Activated CD8-positive, alpha-beta memory T cell treated with anti-CD3 and anti-CD28 coated beads, Interleukin-2, amount 50 U/mL, for 4 hours (primary cell): Measurements from ENCODE around the gene FAM168B.
"Not testable (repeated sequence)": the region's sequence is repeated elsewhere in the genome, so short reads cannot be mapped to it uniquely, and the experiment has no call there.

ENCODE experiments used
- DNase-seq: peaks from one replicate; pipeline ENCODE4 v3.0.0-alpha.2; 2020

Gene FAM168B, protein sequence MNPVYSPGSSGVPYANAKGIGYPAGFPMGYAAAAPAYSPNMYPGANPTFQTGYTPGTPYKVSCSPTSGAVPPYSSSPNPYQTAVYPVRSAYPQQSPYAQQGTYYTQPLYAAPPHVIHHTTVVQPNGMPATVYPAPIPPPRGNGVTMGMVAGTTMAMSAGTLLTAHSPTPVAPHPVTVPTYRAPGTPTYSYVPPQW

DNA sequence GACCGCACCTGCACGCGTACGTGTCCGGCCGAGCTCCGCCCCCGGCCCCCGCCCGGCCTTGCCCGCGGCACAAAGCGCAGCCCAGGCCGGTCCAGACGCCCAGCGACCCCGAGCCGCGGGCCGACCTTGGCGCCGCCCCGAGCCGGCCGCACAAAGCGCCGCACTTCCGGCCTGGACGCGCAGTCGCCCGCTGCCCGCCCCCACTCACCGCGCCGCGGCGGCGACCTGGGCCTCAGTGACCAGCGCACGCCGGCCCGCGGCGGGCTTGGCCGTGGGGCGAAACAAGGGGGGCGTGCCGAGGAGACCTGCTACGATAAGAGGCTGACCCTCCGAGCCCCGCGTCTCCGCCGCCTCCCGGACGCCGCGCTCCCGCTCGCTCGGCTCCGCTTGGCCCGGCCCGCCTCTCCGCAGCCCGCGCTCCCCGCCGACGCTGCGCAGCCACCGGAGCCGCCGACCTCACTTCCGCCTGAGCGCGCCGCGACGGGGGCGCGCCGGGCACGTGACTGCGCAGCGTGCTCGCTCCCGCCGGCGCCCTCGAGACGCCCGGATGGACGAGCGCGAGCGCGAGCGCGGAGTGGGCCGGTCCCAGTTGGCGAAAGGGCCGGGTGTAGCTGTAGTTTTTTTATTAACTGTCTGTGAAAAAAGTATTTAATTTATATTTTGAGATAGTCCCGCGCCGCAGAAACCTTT is at the start of gene FAM168B:
Gene FAM168B (minus strand): TSS at position 455 of the 690 bp plus-strand sequence. CDS start 10,814 bp downstream, outside the sequence.
- peak; percentile 88 for DNase-seq

GRCh38 chr2:131142849-131143248 is 49.6 kb upstream of the FAM168B start:
- DNase-seq: no peak

DNA sequence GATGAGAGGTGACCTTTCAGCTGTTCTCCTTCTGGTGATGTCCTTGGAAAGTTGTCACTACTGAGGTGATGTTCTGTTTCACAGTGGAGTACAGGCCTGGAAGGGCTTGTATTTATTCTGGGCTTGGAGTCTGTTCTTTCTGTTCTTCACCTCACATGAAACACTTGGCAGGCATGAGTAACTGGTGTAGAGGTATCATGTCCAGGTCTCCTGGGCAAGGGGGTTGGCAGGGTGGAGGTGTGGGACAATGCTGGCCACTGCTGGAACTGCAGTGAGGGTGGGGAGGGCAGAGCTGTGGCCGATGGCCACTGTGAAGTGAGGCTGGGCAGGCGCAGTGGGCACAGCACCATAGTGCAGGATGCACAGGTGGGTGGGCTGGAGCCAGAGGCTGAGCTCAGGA is 47.3 kb upstream of the FAM168B start:
- DNase-seq: no peak

GRCh38 chr2:131132729-131133128 is 39.5 kb upstream of the FAM168B start:
- no peak for DNase-seq

GRCh38 chr2:131130298-131130596 is 37.0 kb upstream of the FAM168B start:
- DNase-seq: no peak

DNA sequence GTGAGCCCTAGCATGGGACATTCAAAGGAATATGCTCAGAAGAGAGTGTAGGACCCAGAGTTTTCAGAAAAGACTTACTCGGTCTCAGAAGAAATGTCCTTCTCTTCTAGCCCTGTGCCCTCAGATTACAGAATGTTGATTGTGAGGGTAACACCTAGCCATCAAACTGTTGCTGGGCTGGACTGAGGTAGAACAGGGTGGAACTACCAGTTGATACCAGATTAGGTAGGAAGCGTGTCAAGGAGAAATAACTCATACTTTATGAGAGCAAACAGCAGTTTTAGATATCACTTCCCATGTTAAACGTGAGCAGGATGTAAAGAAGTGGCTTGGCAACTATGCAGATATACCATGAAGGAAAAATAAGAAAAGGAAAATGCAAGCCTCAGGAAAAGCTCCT is 34.7 kb upstream of the FAM168B start:
- no peak for DNase-seq

DNA sequence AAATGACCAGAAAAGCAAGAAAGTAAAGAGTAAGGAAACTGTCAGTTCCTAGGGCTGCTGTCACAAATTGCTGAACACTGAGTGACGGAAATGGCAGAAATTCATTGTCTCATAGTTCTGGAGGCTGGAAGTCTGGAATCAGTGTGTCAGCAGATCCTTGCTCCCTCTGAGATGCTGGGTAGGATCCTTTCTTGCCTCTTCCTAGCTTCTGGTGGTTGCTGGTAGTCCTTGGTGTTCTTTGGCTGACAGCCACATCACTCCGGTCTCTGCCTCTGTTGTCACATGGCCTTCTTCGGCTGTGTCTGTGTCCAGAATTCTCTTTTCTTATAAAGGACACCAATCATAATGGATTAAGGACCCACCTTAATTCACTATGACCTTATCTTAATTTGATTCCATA is 33.8 kb upstream of the FAM168B start:
- no peak for DNase-seq

DNA sequence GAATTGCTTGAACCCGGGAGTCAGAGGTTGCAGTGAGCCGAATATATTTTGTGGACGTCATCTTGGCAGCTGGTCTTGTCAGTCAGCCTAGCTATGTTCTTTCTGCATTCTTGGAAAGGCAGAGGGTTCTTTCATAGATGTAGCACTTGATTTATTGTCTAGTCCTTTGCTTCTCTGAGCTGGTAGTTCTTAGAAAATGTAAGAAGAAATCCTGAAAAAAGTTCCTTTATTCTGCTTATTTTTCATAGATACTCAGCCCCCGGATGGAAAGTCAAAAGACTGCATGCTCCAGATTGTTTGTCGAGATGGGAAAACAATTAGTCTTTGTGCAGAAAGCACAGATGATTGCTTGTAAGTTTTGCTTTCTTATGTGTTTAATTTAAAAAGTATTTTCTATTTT is 33.2 kb upstream of the FAM168B start:
- DNase-seq: no peak

DNA sequence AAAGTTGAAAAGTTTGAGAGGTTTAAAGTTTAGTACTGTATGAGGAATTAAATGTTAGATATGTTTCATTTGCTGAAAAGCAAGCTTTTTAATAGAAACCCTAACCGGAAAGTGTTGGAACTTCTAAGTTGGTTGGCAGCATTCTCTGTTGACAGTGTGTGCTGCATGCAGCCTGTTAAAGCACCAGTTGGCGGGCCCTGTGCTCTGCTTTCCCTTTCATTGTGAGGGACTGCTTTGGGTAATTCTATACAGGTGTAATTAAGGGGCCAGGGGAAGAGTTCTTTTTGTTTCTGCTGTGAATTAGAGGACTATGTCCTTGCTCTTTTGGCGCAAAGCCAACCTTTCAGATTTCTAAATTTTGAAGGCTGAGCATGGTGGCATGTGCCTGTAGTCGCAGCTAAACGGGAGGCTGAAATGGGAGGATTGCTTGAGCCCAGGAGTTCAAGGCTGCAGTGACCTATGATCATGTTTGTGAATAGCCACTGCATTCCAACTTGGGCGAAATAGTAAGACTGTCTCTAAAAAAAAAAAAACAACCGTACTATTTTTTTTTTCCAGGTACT is 32.0 kb upstream of the FAM168B start:
- no peak for DNase-seq

DNA sequence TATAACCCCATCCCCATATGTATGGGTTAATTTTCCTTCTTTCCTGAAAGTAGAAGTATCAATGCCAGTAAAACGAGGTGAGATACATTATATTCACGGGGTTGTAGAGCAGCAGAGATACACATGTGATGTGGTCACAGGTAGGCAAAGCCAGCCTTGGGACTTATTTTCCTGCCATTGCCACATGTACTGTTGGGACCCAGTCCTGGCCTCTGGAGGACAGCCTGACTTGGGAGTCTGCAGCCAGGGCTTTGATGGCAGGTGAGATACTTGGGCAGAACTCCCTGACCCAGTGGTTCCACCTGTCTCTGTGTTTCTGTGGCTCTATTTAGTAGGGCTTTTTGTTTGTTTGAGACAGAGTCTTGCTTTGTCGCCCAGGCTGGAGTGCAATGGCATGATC is 29.9 kb upstream of the FAM168B start:
- no peak for DNase-seq

DNA sequence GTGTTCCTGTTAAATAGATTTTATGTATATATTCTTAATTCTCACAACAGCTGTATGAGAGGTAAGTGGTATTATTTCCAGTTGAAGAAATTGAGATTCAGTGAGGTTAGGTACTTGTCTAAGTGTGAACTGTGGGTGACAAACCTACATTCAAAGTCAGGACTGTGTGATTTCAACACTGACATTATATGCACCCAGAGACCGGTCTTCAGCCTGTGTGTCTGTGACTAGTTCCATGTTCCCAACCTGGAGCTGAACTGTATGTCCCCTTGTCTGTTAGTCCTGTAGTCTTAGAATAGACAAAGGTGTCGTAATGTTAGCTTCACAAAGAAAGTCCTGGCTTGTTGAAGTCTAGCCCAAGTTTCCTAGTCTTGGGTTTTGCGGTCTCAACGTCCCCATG is 29.2 kb upstream of the FAM168B start:
- no peak for DNase-seq

DNA sequence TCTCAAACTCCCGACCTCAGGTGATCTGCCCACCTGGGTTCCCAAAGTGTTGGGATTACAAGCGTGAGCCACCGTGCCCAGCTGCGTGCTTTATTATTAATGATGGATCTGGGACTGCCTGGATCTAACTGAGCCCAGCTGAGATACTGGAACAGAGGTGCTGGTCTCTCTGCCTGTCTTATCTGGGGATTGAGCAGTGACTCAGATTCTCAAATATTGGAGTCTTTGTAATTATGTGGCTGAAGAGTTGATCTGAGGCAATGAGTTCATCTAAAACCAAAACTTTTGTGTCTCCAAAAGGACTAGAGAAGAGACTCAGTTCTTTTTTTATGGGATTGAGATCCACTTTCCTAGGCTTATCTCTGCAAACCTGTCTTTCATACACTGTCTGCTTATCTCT is 28.2 kb upstream of the FAM168B start:
- no peak for DNase-seq

DNA sequence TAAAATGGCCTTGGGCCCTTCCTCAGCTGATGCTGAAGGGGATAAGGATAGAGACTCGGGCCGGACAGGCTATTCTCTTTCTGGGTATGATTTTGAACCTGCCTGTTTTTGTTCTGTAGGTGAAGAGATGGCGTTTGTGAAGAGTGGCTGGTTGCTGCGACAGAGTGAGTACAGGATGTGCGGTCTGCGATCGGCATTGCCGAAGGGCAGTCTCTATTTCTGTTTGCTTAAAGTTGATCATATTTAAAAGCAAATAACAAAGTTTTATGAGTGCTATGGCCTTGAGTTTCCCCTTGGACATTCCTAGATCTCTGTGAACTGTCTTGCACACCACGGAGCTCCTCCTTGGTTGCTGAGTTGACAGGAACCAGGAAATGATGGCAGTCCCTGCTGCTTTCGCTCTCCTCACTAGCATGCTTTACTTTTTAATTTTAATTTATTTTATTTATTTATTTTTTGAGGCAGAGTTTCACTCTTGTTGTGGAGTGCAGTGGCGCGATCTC is 27.6 kb upstream of the FAM168B start:
- no peak for DNase-seq

DNA sequence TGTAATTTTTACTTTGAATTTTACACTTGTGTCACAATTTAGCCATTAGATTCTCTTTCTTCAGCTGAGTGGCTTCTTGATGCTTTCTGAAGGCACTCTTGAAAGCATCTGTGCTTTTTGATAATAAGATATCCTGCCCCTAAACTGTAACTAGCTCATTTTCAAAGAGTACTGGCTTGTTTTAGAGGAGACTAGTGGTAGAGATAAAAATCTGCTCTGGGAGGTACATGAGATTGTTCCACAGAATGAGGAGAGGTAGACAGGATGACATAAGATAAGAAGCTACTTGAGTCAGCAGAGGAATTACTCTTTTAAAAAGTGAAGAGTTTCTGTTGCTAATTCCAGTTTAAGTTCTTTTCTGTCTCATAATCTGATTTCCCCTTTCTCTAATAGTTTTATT is 22.5 kb upstream of the FAM168B start:
- no peak for DNase-seq

- DNase-seq: not testable (repeated sequence)
These were observed 21.7 kb upstream of the FAM168B start for GRCh38 chr2:131114950-131115349.

DNA sequence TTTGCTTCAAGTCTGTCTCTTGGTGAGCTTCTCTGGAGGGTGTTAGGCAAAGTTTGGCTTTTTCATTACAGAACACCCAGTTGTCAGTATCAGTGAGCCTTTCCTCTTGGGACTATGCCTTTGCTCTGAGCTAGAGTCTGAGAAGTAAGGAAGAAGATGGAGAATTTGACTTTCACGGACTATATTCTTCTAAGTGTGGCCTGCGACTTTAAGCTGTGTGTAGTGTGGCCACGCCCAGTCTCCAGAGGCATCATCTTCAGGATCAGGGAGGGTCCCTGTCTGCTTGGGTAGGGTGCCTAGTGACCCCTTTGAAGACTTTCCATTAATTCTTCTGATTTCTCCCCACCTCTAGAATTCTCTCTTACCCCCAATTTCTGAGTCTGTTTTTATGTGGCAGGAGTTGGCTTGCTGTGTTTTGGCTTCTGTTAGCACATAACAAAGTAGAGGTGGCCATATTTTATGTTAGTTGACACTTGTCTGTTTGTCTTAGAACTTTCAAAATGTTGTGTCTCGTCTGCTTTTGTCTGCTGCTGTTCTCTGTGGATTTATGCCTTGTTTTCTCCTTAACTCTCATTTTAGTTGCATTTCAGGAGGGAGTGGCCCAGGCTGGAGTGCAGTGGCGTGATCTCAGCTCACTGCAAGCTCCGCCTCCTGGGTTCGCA is 20.4 kb upstream of the FAM168B start:
- DNase-seq: no peak

DNA sequence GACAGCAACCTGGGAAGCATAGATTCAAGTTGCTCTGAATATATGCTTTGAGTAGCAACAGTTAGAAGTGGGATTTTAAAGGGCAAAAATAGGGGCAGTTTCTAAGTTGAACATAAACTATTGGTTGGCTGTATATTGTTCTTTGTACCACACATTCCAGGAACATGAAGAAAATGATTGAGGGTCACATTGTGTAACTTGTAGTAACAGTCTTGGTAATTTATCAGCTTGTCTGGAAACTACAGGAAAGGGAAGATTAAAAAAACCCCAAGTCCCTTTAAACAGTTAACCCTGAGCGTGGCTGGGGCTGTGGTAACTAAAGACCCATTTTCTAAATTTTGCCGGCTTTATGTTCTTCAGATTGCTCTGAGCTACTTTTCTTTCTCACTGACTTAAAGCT is 19.3 kb upstream of the FAM168B start:
- DNase-seq: no peak

DNA sequence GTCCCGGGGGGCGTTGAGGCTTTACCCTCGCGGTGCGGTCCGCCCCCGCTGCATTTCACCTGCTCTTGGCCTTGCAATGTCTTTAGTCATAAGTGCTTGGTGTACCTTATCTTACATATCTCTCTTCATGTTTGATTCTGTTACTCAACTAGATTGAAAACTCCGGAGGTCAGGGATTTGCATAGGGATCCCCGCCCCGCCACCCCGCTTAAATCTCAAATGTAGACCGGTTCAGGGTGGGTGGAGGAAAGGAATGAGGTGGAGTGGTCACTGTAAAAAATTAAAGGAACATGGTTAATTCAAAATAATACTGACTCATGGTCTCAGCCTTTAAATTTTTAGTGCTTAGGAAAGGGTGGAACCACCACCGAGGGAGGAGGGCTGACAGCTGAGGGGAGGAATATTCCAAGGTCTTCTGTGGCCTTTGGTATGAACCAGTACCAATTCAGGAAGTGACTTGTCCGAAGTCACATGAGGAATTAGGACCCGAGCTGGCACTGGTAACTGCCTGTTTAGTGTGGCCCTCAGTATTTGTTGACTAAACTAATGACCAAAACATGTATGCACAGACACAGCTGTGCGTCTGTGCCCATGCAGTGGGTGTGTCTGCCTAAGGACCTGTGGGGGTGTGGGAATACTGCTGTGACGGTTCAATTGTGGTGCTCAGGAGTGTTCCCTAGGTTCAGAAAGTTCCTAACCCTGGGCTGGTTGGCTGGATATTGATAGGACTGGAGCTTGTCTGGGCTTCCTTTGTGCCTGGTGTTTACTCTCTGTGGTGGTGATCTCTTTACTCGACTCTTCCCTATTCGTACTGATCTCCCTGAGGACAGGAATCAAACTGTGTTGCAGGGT is 12.9 kb upstream of the FAM168B start:
- peak; percentile 52 for DNase-seq

DNA sequence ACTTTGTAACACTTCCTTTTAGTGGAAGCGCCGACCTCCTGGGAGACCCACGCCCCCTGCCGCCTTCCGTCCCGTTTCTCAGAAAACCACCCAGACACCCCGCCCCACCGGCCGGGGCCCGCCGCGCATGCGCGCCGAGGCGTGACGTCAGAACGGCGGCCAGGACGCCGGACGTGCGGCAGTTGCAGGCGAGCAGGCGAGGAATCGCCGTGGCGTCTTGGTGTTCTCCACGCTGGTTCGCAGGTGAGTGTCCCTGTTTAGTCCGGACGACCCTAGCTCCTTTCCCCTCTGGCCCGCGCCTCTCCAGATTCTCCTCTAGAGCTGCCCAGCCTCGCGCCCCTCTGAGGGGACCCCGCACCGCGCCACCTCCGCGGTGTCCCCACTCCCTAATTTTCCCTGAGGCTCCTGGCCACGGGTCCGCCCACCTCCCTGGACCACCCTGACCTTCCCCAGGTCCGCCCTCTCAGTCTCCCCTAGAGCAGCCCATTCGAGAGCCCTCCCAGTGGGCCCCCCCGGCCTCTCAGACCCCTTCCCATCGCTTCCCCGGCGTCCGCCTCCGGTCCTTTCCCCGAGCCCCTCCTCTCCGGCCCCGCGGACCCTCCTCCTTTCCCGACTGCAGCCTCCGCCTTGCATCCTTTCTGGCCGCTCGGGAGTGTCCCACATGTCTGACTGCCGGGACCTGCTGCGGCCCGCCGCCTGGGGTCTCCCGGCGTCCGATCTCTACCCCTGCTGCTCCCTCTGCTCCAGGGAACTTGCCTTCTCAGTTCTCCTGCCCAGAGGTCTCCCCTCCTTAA is 12.1 kb upstream of the FAM168B start, which contains the start of gene PLEKHB2:
Gene PLEKHB2 (plus strand): TSS at position 181 of the 794 bp plus-strand sequence. CDS start 15,606 bp downstream, outside the sequence.
- peak; percentile 93 for DNase-seq

GRCh38 chr2:131104487-131105155 is 11.4 kb upstream of the FAM168B start:
- DNase-seq: peak; percentile 45

DNA sequence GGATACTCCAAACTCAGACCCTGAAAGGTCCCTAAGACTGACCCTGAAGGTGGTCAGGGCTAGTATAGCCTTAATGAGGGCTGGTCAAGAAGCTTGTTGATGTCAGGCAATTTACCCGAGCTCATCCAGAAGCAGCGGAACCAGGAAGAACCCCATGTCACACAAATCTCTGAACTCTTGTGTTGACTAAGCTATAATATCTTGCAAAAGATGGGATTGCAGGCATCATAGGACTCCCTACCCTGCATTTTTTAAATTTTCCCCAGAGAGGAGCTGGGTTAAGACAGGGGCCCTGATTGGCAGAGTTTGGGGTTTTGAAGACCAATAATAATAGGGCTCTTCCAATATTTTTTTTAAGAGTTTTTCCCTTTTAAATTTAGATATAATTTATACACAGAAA is 9.9 kb upstream of the FAM168B start:
- no peak for DNase-seq
